Mesothelial cell of epicardium (in vitro differentiated cells): ENCODE results near the gene MYOC. TPM values are rescaled to one million over a fixed set of nuclear protein-coding genes. Genes with fewer than 3 reads are reported as not detected.
"Not testable (repeated sequence)": the region's sequence is repeated elsewhere in the genome, so short reads cannot be mapped to it uniquely, and the experiment has no call there.

Experiments
- DNase-seq, 2 experiments: peaks; one replicate each; pipeline ENCODE4 v3.0.0; 2021; ENCODE audit warnings: low spot score in 2 of 2; ENCODE audit not compliant: unreplicated experiment in 2 of 2
- H3K27ac Mint-ChIP-seq: 2 replicates; pipeline ENCODE4 v1.8.0; 2021; ENCODE audit warnings: mixed read lengths
- H3K27me3 Mint-ChIP-seq: 2 replicates; pipeline ENCODE4 v1.8.0; 2021; ENCODE audit warnings: low read depth, mixed read lengths
- H3K36me3 Mint-ChIP-seq: 2 replicates; pipeline ENCODE4 v1.8.0; 2021; ENCODE audit warnings: mixed read lengths
- H3K4me1 Mint-ChIP-seq: 2 replicates; pipeline ENCODE4 v1.8.0; 2021; ENCODE audit warnings: mixed read lengths
- H3K4me3 Mint-ChIP-seq: 2 replicates; pipeline ENCODE4 v1.8.0; 2021; ENCODE audit warnings: mild to moderate bottlenecking, moderate library complexity, mixed read lengths
- H3K9me3 Mint-ChIP-seq: 2 replicates; pipeline ENCODE4 v1.8.0; 2021; ENCODE audit warnings: mixed read lengths
- CTCF ChIP-seq: fragments of 200-600 bp; sonication (generic); IDR thresholded peaks from one replicate; pipeline ENCODE4 v1.5.0; 2021; ENCODE audit warnings: antibody characterized with exemption; ENCODE audit not compliant: unreplicated experiment
- total RNA-seq: library from RNA; stranded (reverse); gene quantifications from 3 replicates; pipeline ENCODE4 v1.2.1, GENCODE V29; 2021

MYOC gene
- total RNA-seq, 1 donor from 2014 or later = 0.29 TPM

GRCh38 chr1:171623651-171624331, 28.7 kb downstream of the MYOC start:
- H3K36me3 Mint-ChIP-seq = no peaks in the 10 kb centered on the region
- DNase-seq = no peak
- no peaks in the 10 kb centered on the region for H3K4me1 Mint-ChIP-seq
- H3K27ac Mint-ChIP-seq = no peak overlapping the region
- no peak overlapping the region for H3K4me3 Mint-ChIP-seq
- peaks cover under 1% of the 10 kb centered on the region for H3K27me3 Mint-ChIP-seq
- H3K9me3 Mint-ChIP-seq = no peaks in the 10 kb centered on the region
- TF ChIP-seq CTCF = no peak

- H3K9me3 Mint-ChIP-seq = no peaks in the 10 kb centered on the region
- peaks cover 6% of the 10 kb centered on the region for H3K27me3 Mint-ChIP-seq
- no peak for TF ChIP-seq CTCF
- no peak within 1 kb of the TSS for H3K27ac Mint-ChIP-seq
- no peaks in the 10 kb centered on the region for H3K4me1 Mint-ChIP-seq
- no peaks in the 10 kb centered on the region for H3K36me3 Mint-ChIP-seq
- no peak within 1 kb of the TSS for H3K4me3 Mint-ChIP-seq
- no peak for DNase-seq
Measured at GRCh38 chr1:171622152-171622462, 30.4 kb downstream of the MYOC start, which contains the start of gene MYOCOS. MYOCOS (plus strand) TSS chr1:171622243; CDS start chr1:171623884, 1,641 bp downstream.

- Mint-ChIP-seq H3K9me3 (no peaks in the 10 kb centered on the region), H3K27me3 (peaks cover 6% of the 10 kb centered on the region), H3K4me3 (no peak overlapping the region), H3K36me3 (no peaks in the 10 kb centered on the region), H3K4me1 (no peaks in the 10 kb centered on the region), H3K27ac (no peak overlapping the region)
- TF ChIP-seq CTCF = no peak
- no peak for DNase-seq
Measured at GRCh38 chr1:171616586-171616985, 35.9 kb downstream of the MYOC start.

- DNase-seq, H3K36me3 Mint-ChIP-seq, H3K27ac Mint-ChIP-seq, H3K9me3 Mint-ChIP-seq, H3K4me3 Mint-ChIP-seq, H3K4me1 Mint-ChIP-seq, H3K27me3 Mint-ChIP-seq: not testable (repeated sequence)
Measured at GRCh38 chr1:171615122-171615906, 37.2 kb downstream of the MYOC start.

GRCh38 chr1:171613282-171613681, 39.2 kb downstream of the MYOC start:
- Mint-ChIP-seq H3K4me1 (no peaks in the 10 kb centered on the region), H3K4me3 (no peak overlapping the region), H3K27me3 (peaks cover 5% of the 10 kb centered on the region), H3K9me3 (no peaks in the 10 kb centered on the region), H3K27ac (no peak overlapping the region), H3K36me3 (no peaks in the 10 kb centered on the region)
- no peak for DNase-seq
- TF ChIP-seq CTCF = no peak

- Mint-ChIP-seq H3K4me1 (peaks cover 3% of the 10 kb centered on the region), H3K27me3 (no peaks in the 10 kb centered on the region), H3K4me3 (no peak overlapping the region), H3K27ac (no peak overlapping the region), H3K9me3 (no peaks in the 10 kb centered on the region), H3K36me3 (no peaks in the 10 kb centered on the region)
- no peak for DNase-seq
- no peak for TF ChIP-seq CTCF
Measured at GRCh38 chr1:171611306-171611705, 41.2 kb downstream of the MYOC start.
